Left ventricle myocardium inferior (tissue), 1 donor: ENCODE measurements around the gene FBXL7. TPM values are rescaled to one million over a fixed set of nuclear protein-coding genes. Genes with fewer than 3 reads are reported as not detected.
A peak's percentile ranks its signal among the peaks of the same experiment; 100 is the strongest.

Experiments used
- DNase-seq: peaks from one replicate; pipeline ENCODE4 v3.0.0-alpha.2; 2020
- H3K27ac ChIP-seq: fragments of 200-600 bp; replicated peaks from 2 replicates; pipeline ENCODE4 v1.8.0; 2021
- H3K27me3 ChIP-seq: fragments of 200-600 bp; 2 replicates; pipeline ENCODE4 v1.8.0; 2021; ENCODE audit warnings: low read depth
- H3K36me3 ChIP-seq: fragments of 200-600 bp; 2 replicates; pipeline ENCODE4 v1.8.0; 2021
- H3K4me1 ChIP-seq: fragments of 200-600 bp; 2 replicates; pipeline ENCODE4 v1.8.0; 2021
- H3K4me3 ChIP-seq: fragments of 200-600 bp; 2 replicates; pipeline ENCODE4 v1.8.0; 2021; ENCODE audit warnings: mild to moderate bottlenecking, moderate library complexity
- H3K9me3 ChIP-seq: fragments of 200-600 bp; replicated peaks from 2 replicates; pipeline ENCODE4 v1.8.0; 2021
- intact Hi-C: fragments of 100-400 bp; cut with micrococcal nuclease; formaldehyde crosslinking; loops from one replicate; pipeline ENCODE4 v1.11.0; 2022
- total RNA-seq: library from RNA; stranded (reverse); fragmentation: NEBNext Ultra II Directional; extraction: Animal tissue kit (Norgen Biotek cat#: 25700); gene quantifications from one replicate; pipeline ENCODE4 v1.2.1, GENCODE V29; 2021
- TF ChIP-seq, protein P1 (sequence below): fragments of 200-600 bp; IDR thresholded peaks from 2 replicates; pipeline ENCODE4 v1.8.0; 2021; ENCODE audit warnings: antibody characterized with exemption, mild to moderate bottlenecking, borderline replicate concordance
- donor health status: DM: no; HTN: yes; CAD: no; lungs with severe emphysema.

The FBXL7 gene
- total RNA-seq, 1 donor from 2014 or later = 27.7 TPM

DNA sequence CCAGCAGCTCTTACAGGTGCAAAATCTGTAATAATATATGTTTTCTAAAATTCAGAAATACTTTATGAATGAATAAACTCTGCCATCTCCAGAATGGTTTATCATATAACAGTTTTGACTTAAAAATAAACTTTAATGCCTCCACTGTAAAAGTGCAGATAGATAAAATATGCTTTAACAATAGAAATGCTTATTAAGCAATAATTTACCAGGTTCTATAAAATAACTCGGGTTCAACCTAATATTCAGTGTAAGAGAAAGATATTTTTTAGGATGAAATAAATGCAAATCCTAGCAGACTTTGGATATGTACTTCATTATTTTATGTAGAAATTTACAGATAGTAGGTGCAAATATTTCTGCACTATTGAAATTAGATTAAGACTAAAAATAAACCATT lies 74.1 kb downstream of the FBXL7 start:
- no peak overlapping the region for H3K4me3 ChIP-seq
- intact Hi-C loops = no loop called here
- no peaks in the 10 kb centered on the region for H3K36me3 ChIP-seq
- no peak for DNase-seq
- no peaks in the 10 kb centered on the region for H3K9me3 ChIP-seq
- H3K27ac ChIP-seq = peak overlapping the region; percentile 75
- no peaks in the 10 kb centered on the region for H3K27me3 ChIP-seq
- TF ChIP-seq, protein P1, sequence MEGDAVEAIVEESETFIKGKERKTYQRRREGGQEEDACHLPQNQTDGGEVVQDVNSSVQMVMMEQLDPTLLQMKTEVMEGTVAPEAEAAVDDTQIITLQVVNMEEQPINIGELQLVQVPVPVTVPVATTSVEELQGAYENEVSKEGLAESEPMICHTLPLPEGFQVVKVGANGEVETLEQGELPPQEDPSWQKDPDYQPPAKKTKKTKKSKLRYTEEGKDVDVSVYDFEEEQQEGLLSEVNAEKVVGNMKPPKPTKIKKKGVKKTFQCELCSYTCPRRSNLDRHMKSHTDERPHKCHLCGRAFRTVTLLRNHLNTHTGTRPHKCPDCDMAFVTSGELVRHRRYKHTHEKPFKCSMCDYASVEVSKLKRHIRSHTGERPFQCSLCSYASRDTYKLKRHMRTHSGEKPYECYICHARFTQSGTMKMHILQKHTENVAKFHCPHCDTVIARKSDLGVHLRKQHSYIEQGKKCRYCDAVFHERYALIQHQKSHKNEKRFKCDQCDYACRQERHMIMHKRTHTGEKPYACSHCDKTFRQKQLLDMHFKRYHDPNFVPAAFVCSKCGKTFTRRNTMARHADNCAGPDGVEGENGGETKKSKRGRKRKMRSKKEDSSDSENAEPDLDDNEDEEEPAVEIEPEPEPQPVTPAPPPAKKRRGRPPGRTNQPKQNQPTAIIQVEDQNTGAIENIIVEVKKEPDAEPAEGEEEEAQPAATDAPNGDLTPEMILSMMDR = no peak
- H3K4me1 ChIP-seq = peaks cover 65% of the 10 kb centered on the region

DNA sequence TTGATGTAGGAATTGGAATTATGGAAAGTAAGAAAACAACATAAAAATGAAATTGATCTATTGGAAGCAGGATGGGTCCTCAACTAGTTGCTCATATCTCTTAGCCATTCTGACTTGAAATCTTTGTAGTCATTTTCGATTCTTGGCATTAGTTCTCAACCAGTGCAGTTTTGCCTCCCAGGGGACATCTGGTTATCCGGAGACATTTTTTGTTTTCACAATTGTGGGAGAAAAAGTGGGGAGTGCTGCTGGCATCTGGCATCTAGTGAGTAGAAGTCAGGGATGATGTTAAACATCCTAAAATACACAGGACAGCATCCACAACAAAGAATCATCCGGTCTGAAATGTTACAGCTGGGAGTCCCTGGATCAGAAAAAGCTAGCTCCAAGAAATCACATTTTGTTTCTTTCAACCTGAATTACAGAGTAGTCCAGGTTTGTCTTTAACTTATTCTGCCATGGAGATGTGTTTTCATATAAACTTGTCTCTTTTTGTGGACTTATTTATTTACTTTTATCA lies 74.9 kb downstream of the FBXL7 start:
- no peaks in the 10 kb centered on the region for H3K27me3 ChIP-seq
- intact Hi-C loops = no loop called here
- no peak overlapping the region for H3K4me3 ChIP-seq
- H3K36me3 ChIP-seq = no peaks in the 10 kb centered on the region
- no peaks in the 10 kb centered on the region for H3K9me3 ChIP-seq
- H3K27ac ChIP-seq = peak overlapping the region; percentile 75
- TF ChIP-seq, protein P1 = no peak
- no peak for DNase-seq
- H3K4me1 ChIP-seq = peaks cover 65% of the 10 kb centered on the region

DNA sequence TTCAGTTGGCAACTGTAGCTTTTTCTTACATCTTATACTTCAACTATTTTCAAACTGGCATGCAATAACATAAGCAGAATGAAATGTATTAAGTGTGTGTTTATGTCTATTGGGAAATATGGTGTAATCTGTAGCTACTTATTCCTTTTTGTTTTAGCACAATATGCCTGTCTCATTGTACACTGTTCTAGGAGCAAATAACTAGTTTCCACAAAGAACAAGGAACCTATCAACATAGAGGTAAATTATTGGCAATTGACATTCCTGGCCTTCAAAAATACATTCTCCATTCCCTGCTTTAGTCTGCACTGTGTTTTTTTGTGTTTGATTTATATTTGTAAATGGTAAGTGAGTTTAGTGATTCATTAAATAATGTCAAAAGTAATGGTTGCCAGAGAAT lies 75.7 kb downstream of the FBXL7 start:
- Histone ChIP-seq H3K27me3 (no peaks in the 10 kb centered on the region), H3K4me1 (peaks cover 65% of the 10 kb centered on the region), H3K4me3 (no peak overlapping the region), H3K9me3 (no peaks in the 10 kb centered on the region), H3K36me3 (peaks cover 4% of the 10 kb centered on the region), H3K27ac (peak overlapping the region; percentile 75)
- DNase-seq = no peak
- intact Hi-C loops = no loop called here
- TF ChIP-seq, protein P1 = no peak

DNA sequence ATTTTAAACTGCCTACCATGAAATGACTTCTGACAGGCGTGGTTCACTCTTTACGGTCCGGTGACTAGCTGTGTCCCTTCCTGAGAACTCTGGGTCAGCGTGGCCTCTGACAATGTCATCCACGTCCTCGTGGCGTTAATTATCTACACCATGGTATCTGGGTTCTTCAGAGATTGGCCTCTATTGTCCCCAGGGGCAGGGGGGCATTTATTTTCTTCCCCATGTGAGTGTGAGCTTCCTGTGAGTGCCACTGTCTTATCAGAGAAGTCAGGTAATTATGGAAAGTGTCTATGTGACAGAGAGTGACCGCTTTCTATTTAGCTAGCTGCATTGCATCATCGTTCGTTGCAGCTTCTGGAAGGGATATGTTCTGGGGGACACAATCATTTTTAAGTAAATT lies 77.2 kb downstream of the FBXL7 start:
- Histone ChIP-seq H3K4me3 (peak overlapping the region; percentile 30), H3K4me1 (peaks cover 65% of the 10 kb centered on the region), H3K9me3 (no peaks in the 10 kb centered on the region), H3K27ac (peak overlapping the region; percentile 75), H3K27me3 (no peaks in the 10 kb centered on the region), H3K36me3 (peaks cover 12% of the 10 kb centered on the region)
- TF ChIP-seq, protein P1 = no peak
- DNase-seq = peak; percentile 33
- intact Hi-C loops = no loop called here

DNA sequence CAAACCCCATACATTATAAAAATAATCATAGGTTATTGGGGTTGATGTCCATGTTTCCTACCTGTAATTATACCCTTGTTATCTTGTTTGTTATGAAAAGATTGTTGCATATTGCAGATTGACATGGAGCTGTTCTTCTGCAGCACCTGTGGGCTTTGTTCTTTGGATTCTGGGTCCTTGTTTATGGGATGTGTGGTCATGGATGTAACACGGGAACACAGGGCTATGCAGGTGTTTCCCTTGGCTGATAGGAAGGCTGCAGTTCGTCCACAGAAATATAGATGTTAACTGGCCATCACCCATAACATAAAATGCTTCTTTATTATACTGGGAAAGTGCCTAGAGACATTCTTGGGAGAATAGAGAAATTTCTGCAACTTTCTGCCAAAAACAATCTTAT lies 77.9 kb downstream of the FBXL7 start:
- no peak for DNase-seq
- Histone ChIP-seq H3K36me3 (peaks cover 12% of the 10 kb centered on the region), H3K9me3 (no peaks in the 10 kb centered on the region), H3K27me3 (no peaks in the 10 kb centered on the region), H3K4me3 (no peak overlapping the region), H3K27ac (peak overlapping the region; percentile 75), H3K4me1 (peaks cover 58% of the 10 kb centered on the region)
- TF ChIP-seq, protein P1 = no peak
- intact Hi-C loops = no loop called here
